Sigmoid colon (tissue), 4 donors: Measurements from ENCODE around the gene ATP4B.

Experiments used
- POLR2A ChIP-seq, 2 donors: fragments of 450-650 bp; IDR thresholded peaks; one replicate each; pipeline ENCODE4 v1.6.1; 2016; ENCODE audit warnings: antibody characterized with exemption in 2 of 2, mild to moderate bottlenecking in 2 of 2, moderate library complexity in 2 of 2
- POLR2AphosphoS5 ChIP-seq, 4 donors: sonication (generic); formaldehyde crosslinking; IDR thresholded peaks; one replicate each; pipeline ENCODE4 v1.6.1; 2017; ENCODE audit warnings: antibody characterized with exemption in 4 of 4
- TF ChIP-seq, protein P1 (sequence below), 4 experiments: fragments of 450-650 bp in 3 of 4; fragments of 200-600 bp in 1 of 4; IDR thresholded peaks; one replicate each; pipeline ENCODE4 v1.5.1; 2016 to 2019; ENCODE audit warnings: antibody characterized with exemption in 4 of 4, mild to moderate bottlenecking in 3 of 4, moderate library complexity in 2 of 4

DNA sequence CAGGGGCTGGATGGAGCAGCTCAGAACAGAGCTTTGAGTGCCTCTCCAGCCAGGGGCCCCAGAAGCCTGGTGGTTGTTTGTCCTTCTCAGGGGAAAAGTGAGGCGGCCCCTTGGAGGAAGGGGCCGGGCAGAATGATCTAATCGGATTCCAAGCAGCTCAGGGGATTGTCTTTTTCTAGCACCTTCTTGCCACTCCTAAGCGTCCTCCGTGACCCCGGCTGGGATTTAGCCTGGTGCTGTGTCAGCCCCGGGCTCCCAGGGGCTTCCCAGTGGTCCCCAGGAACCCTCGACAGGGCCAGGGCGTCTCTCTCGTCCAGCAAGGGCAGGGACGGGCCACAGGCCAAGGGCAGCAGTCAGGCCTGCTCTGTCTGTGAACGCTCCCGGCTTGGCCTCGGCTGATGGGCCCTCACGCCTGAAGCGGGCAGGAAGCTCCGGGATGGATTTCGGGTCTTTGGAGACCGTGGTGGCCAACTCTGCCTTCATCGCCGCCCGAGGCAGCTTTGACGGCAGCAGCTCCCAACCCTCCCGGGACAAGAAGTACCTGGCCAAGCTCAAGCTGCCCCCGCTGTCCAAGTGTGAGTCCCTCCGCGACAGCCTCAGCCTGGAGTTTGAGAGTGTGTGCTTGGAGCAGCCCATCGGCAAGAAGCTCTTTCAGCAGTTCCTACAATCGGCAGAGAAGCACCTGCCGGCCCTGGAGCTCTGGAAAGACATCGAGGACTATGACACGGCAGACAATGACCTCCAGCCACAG, 9.1 kb upstream of the ATP4B start, which contains the start of gene GRK1:
- TF ChIP-seq POLR2A (IDR thresholded peaks at IDR 0.05): no peak
- TF ChIP-seq, protein P1, sequence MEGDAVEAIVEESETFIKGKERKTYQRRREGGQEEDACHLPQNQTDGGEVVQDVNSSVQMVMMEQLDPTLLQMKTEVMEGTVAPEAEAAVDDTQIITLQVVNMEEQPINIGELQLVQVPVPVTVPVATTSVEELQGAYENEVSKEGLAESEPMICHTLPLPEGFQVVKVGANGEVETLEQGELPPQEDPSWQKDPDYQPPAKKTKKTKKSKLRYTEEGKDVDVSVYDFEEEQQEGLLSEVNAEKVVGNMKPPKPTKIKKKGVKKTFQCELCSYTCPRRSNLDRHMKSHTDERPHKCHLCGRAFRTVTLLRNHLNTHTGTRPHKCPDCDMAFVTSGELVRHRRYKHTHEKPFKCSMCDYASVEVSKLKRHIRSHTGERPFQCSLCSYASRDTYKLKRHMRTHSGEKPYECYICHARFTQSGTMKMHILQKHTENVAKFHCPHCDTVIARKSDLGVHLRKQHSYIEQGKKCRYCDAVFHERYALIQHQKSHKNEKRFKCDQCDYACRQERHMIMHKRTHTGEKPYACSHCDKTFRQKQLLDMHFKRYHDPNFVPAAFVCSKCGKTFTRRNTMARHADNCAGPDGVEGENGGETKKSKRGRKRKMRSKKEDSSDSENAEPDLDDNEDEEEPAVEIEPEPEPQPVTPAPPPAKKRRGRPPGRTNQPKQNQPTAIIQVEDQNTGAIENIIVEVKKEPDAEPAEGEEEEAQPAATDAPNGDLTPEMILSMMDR (IDR thresholded peaks at IDR 0.05): no peak
- TF ChIP-seq POLR2AphosphoS5 (IDR thresholded peaks at IDR 0.05): no peak
